ENCODE data around the gene TGFBR3.

TGFBR3 gene

GRCh38 chr1:91708691-91709090, 177.3 kb downstream of the TGFBR3 start:
- no peak overlapping the region for H3K4me3 ChIP-seq (ENCODE audit: low read depth, low read length)
- no peak for TF ChIP-seq CTCF (IDR thresholded peaks at IDR 0.05; ENCODE audit: control insufficient read depth, extremely low read depth, insufficient read depth)
- DNase-seq (ENCODE audit: low read depth), result no peak

GRCh38 chr1:91707890-91708218, 178.1 kb downstream of the TGFBR3 start:
- H3K4me3 ChIP-seq (ENCODE audit: low read depth, low read length), result no peak overlapping the region
- no peak for DNase-seq (ENCODE audit: low read depth)
- TF ChIP-seq CTCF (IDR thresholded peaks at IDR 0.05; ENCODE audit: control insufficient read depth, extremely low read depth, insufficient read depth), result no peak

- no peak for TF ChIP-seq CTCF (IDR thresholded peaks at IDR 0.05; ENCODE audit: control insufficient read depth, extremely low read depth, insufficient read depth)
- no peak for DNase-seq (ENCODE audit: low read depth)
- no peak overlapping the region for H3K4me3 ChIP-seq (ENCODE audit: low read depth, low read length)
Measured at GRCh38 chr1:91707114-91707889, 178.6 kb downstream of the TGFBR3 start.

- TF ChIP-seq CTCF (IDR thresholded peaks at IDR 0.05; ENCODE audit: control insufficient read depth, extremely low read depth, insufficient read depth), result no peak
- H3K4me3 ChIP-seq (ENCODE audit: low read depth, low read length), result no peak overlapping the region
- no peak for DNase-seq (ENCODE audit: low read depth)
Measured at GRCh38 chr1:91706140-91706957, 179.6 kb downstream of the TGFBR3 start.

GRCh38 chr1:91704746-91705145, 181.2 kb downstream of the TGFBR3 start:
- DNase-seq (ENCODE audit: low read depth), result no peak
- H3K4me3 ChIP-seq (ENCODE audit: low read depth, low read length), result no peak overlapping the region
- no peak for TF ChIP-seq CTCF (IDR thresholded peaks at IDR 0.05; ENCODE audit: control insufficient read depth, extremely low read depth, insufficient read depth)

GRCh38 chr1:91703095-91703494, 182.9 kb downstream of the TGFBR3 start:
- H3K4me3 ChIP-seq (ENCODE audit: low read depth, low read length), result no peak overlapping the region
- no peak for TF ChIP-seq CTCF (IDR thresholded peaks at IDR 0.05; ENCODE audit: control insufficient read depth, extremely low read depth, insufficient read depth)
- no peak for DNase-seq (ENCODE audit: low read depth)

Measured in LNCaP clone FGC (cell line).